ENCODE results near the gene AP4B1. TPM values are rescaled to one million over a fixed set of nuclear protein-coding genes. Genes with fewer than 3 reads are reported as not detected.

Gene AP4B1
- polyA plus RNA-seq, 1 donor from 2014 or later = 178 TPM

DNA sequence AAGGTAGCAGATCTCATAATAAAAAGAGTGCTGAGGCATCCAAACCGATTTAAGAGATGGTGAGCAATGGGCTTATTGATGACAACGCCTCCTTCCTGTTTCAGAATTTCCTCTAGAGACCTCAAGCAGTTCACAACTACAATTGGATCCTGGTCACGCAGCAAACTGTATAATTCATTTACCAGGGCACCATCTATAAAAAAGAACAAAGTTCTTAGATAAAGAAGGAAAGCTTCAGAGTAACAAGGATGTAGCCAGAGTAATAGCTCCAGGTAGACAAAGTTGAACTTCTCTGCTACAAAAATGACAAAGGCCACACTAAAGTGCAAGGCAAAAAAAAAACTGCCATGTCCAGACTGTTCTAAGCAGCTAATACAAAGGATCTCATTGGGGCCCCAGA, 3.4 kb downstream of the AP4B1 start:
- Histone ChIP-seq H3K9me3 (ENCODE audit: low read length) (no peaks in the 10 kb centered on the region), H3K27ac (ENCODE audit: low read length) (no peak overlapping the region), H3K79me2 (replicated peaks; ENCODE audit: insufficient read depth, low read length) (peaks cover 13% of the 10 kb centered on the region), H3K9me2 (ENCODE audit: insufficient read depth, low read length) (no peaks in the 10 kb centered on the region), H3K36me3 (ENCODE audit: insufficient read depth, low read length) (peaks cover 4% of the 10 kb centered on the region), H4K20me1 (ENCODE audit: insufficient read depth) (no peaks in the 10 kb centered on the region), H3K9ac (ENCODE audit: low read length) (no peak overlapping the region), H3K27me3 (ENCODE audit: insufficient read depth, low read depth, low read length) (no peaks in the 10 kb centered on the region), H3K4me2 (ENCODE audit: low read length) (no peak overlapping the region), H3K4me3 (ENCODE audit: low read length) (no peak overlapping the region), H2AFZ (ENCODE audit: low read depth, low read length) (no peak overlapping the region), H3F3A (ENCODE audit: insufficient read depth, low read length, poor library complexity, severe bottlenecking) (peaks cover 6% of the 10 kb centered on the region)
- TF ChIP-seq, protein P1, sequence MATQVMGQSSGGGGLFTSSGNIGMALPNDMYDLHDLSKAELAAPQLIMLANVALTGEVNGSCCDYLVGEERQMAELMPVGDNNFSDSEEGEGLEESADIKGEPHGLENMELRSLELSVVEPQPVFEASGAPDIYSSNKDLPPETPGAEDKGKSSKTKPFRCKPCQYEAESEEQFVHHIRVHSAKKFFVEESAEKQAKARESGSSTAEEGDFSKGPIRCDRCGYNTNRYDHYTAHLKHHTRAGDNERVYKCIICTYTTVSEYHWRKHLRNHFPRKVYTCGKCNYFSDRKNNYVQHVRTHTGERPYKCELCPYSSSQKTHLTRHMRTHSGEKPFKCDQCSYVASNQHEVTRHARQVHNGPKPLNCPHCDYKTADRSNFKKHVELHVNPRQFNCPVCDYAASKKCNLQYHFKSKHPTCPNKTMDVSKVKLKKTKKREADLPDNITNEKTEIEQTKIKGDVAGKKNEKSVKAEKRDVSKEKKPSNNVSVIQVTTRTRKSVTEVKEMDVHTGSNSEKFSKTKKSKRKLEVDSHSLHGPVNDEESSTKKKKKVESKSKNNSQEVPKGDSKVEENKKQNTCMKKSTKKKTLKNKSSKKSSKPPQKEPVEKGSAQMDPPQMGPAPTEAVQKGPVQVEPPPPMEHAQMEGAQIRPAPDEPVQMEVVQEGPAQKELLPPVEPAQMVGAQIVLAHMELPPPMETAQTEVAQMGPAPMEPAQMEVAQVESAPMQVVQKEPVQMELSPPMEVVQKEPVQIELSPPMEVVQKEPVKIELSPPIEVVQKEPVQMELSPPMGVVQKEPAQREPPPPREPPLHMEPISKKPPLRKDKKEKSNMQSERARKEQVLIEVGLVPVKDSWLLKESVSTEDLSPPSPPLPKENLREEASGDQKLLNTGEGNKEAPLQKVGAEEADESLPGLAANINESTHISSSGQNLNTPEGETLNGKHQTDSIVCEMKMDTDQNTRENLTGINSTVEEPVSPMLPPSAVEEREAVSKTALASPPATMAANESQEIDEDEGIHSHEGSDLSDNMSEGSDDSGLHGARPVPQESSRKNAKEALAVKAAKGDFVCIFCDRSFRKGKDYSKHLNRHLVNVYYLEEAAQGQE (IDR thresholded peaks at IDR 0.05; ENCODE audit: borderline replicate concordance) = no peak
- no peak for TF ChIP-seq POLR2AphosphoS5 (IDR thresholded peaks at IDR 0.05)
- TF ChIP-seq MXI1 (conservative IDR thresholded peaks at IDR 0.05; ENCODE audit: poor library complexity, severe bottlenecking) = no peak
- TF ChIP-seq EP300 (conservative IDR thresholded peaks at IDR 0.05; ENCODE audit: poor library complexity, severe bottlenecking) = no peak

DNA sequence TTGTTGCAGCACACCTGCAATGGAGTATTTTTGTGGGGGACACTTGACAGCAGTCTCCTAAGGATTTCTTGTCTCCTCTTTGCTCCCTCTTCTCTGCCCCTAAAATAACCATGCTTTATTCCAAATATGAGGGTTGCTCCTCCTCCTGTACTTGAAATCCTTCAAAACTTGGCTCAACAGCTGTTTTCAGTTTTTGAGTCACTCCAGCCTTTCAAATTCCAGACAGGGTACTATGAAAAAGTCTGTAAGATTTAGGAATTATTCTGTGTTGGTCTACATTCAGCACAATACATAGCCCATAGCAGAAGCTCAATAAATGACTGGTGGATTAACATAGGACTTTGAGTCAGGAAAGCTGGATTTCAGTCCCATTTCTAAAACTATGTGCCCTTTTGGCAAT, 5.5 kb downstream of the AP4B1 start:
- Histone ChIP-seq H2AFZ (ENCODE audit: low read depth, low read length) (no peak overlapping the region), H4K20me1 (ENCODE audit: insufficient read depth) (no peaks in the 10 kb centered on the region), H3K4me2 (ENCODE audit: low read length) (no peak overlapping the region), H3K27me3 (ENCODE audit: insufficient read depth, low read depth, low read length) (no peaks in the 10 kb centered on the region), H3K36me3 (ENCODE audit: insufficient read depth, low read length) (peaks cover 13% of the 10 kb centered on the region), H3K9me2 (ENCODE audit: insufficient read depth, low read length) (no peaks in the 10 kb centered on the region), H3K79me2 (replicated peaks; ENCODE audit: insufficient read depth, low read length) (peaks cover 7% of the 10 kb centered on the region), H3K4me3 (ENCODE audit: low read length) (no peak overlapping the region), H3F3A (ENCODE audit: insufficient read depth, low read length, poor library complexity, severe bottlenecking) (peaks cover 5% of the 10 kb centered on the region), H3K27ac (ENCODE audit: low read length) (no peak overlapping the region), H3K9ac (ENCODE audit: low read length) (no peak overlapping the region), H3K9me3 (ENCODE audit: low read length) (no peaks in the 10 kb centered on the region)
- TF ChIP-seq RAD21 (conservative IDR thresholded peaks at IDR 0.05) = no peak
- TF ChIP-seq EZH2 (IDR thresholded peaks at IDR 0.05; ENCODE audit: borderline replicate concordance, insufficient read depth, low read length, poor library complexity, severe bottlenecking) = no peak
- TF ChIP-seq EP300 (conservative IDR thresholded peaks at IDR 0.05; ENCODE audit: poor library complexity, severe bottlenecking) = no peak
- TF ChIP-seq, protein P2, sequence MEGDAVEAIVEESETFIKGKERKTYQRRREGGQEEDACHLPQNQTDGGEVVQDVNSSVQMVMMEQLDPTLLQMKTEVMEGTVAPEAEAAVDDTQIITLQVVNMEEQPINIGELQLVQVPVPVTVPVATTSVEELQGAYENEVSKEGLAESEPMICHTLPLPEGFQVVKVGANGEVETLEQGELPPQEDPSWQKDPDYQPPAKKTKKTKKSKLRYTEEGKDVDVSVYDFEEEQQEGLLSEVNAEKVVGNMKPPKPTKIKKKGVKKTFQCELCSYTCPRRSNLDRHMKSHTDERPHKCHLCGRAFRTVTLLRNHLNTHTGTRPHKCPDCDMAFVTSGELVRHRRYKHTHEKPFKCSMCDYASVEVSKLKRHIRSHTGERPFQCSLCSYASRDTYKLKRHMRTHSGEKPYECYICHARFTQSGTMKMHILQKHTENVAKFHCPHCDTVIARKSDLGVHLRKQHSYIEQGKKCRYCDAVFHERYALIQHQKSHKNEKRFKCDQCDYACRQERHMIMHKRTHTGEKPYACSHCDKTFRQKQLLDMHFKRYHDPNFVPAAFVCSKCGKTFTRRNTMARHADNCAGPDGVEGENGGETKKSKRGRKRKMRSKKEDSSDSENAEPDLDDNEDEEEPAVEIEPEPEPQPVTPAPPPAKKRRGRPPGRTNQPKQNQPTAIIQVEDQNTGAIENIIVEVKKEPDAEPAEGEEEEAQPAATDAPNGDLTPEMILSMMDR (IDR thresholded peaks at IDR 0.05; ENCODE audit: poor library complexity, severe bottlenecking) = no peak
- TF ChIP-seq MXI1 (conservative IDR thresholded peaks at IDR 0.05; ENCODE audit: poor library complexity, severe bottlenecking) = no peak
- TF ChIP-seq, protein P1 (IDR thresholded peaks at IDR 0.05; ENCODE audit: borderline replicate concordance) = no peak
- TF ChIP-seq SMC3 (conservative IDR thresholded peaks at IDR 0.05; ENCODE audit: poor library complexity) = no peak
- no peak for TF ChIP-seq POLR2AphosphoS5 (IDR thresholded peaks at IDR 0.05)
- no peak for TF ChIP-seq TAF1 (IDR thresholded peaks at IDR 0.05; ENCODE audit: low read depth)

Measured in neural cell (in vitro differentiated cells).